ENCODE measurements around the gene ANK3.

DNA sequence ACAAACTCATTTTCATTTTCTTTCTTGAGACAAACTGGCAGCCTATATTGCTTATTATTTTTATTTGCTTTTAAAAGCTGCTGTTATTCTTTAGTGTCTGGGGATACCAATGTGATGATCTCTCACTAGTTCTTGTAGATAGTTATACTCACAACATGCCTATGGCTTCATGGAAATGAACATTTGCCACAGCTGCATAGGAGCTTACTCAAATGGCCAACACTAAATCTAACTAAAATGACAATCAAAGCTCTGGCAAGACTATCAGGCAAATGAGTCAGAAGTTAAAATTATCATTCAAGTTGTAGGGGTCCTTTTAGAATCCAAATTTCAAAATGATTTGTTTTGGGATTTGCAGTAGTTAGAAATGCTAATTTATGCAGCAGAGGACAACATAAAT is 225.9 kb downstream of the ANK3 start:
- TF ChIP-seq, protein P1, sequence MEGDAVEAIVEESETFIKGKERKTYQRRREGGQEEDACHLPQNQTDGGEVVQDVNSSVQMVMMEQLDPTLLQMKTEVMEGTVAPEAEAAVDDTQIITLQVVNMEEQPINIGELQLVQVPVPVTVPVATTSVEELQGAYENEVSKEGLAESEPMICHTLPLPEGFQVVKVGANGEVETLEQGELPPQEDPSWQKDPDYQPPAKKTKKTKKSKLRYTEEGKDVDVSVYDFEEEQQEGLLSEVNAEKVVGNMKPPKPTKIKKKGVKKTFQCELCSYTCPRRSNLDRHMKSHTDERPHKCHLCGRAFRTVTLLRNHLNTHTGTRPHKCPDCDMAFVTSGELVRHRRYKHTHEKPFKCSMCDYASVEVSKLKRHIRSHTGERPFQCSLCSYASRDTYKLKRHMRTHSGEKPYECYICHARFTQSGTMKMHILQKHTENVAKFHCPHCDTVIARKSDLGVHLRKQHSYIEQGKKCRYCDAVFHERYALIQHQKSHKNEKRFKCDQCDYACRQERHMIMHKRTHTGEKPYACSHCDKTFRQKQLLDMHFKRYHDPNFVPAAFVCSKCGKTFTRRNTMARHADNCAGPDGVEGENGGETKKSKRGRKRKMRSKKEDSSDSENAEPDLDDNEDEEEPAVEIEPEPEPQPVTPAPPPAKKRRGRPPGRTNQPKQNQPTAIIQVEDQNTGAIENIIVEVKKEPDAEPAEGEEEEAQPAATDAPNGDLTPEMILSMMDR (IDR thresholded peaks at IDR 0.05; ENCODE audit: poor library complexity, severe bottlenecking) = no peak
- no peak for TF ChIP-seq POLR2AphosphoS5 (IDR thresholded peaks at IDR 0.05)
- TF ChIP-seq, protein P2, sequence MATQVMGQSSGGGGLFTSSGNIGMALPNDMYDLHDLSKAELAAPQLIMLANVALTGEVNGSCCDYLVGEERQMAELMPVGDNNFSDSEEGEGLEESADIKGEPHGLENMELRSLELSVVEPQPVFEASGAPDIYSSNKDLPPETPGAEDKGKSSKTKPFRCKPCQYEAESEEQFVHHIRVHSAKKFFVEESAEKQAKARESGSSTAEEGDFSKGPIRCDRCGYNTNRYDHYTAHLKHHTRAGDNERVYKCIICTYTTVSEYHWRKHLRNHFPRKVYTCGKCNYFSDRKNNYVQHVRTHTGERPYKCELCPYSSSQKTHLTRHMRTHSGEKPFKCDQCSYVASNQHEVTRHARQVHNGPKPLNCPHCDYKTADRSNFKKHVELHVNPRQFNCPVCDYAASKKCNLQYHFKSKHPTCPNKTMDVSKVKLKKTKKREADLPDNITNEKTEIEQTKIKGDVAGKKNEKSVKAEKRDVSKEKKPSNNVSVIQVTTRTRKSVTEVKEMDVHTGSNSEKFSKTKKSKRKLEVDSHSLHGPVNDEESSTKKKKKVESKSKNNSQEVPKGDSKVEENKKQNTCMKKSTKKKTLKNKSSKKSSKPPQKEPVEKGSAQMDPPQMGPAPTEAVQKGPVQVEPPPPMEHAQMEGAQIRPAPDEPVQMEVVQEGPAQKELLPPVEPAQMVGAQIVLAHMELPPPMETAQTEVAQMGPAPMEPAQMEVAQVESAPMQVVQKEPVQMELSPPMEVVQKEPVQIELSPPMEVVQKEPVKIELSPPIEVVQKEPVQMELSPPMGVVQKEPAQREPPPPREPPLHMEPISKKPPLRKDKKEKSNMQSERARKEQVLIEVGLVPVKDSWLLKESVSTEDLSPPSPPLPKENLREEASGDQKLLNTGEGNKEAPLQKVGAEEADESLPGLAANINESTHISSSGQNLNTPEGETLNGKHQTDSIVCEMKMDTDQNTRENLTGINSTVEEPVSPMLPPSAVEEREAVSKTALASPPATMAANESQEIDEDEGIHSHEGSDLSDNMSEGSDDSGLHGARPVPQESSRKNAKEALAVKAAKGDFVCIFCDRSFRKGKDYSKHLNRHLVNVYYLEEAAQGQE (IDR thresholded peaks at IDR 0.05; ENCODE audit: borderline replicate concordance) = no peak
- no peak for TF ChIP-seq SMC3 (conservative IDR thresholded peaks at IDR 0.05; ENCODE audit: poor library complexity)
